A673 (cell line): Measurements from ENCODE around the gene GABRB3.

Experiments used
- CTCF ChIP-seq: fragments of 300-800, 200-600 bp; sonication (generic); conservative IDR thresholded peaks from 2 replicates; pipeline ENCODE4 v1.5.1; 2017; ENCODE audit warnings: low read depth, mild to moderate bottlenecking, antibody characterized with exemption, low read length, moderate library complexity, mixed read lengths
- EZH2 ChIP-seq: fragments of 200-600 bp; sonication (generic); IDR thresholded peaks from 2 replicates; pipeline ENCODE4 v1.6.1; 2017; ENCODE audit warnings: borderline replicate concordance, low read depth, mild to moderate bottlenecking, mixed read lengths, antibody characterized with exemption, low read length; ENCODE audit not compliant: poor library complexity, severe bottlenecking

GRCh38 chr15:26516102-26516980 is 256.5 kb downstream of the GABRB3 start:
- no peak for TF ChIP-seq CTCF
- TF ChIP-seq EZH2, result no peak
